GM12874 (cell line): ENCODE results near the gene SAA2.

Source experiments
- CTCF ChIP-seq: IDR thresholded peaks from 2 replicates; pipeline ENCODE4 v1.5.1; 2011; ENCODE audit warnings: low read depth, mild to moderate bottlenecking, control low read depth, low read length, moderate library complexity; ENCODE audit not compliant: insufficient read depth

SAA2 gene

GRCh38 chr11:18277565-18278271 lies 29.2 kb upstream of the SAA2 start:
- no peak for TF ChIP-seq CTCF

GRCh38 chr11:18271206-18271605 lies 22.7 kb upstream of the SAA2 start:
- TF ChIP-seq CTCF = no peak

GRCh38 chr11:18270102-18270501 lies 21.6 kb upstream of the SAA2 start:
- TF ChIP-seq CTCF = no peak

- no peak for TF ChIP-seq CTCF
Observed at GRCh38 chr11:18265949-18266348, 17.5 kb upstream of the SAA2 start, which contains the start of gene SAA1. Gene SAA1, plus strand, starts transcription at chr11:18266264. Its CDS starts 624 bp downstream, at chr11:18266888.

- no peak for TF ChIP-seq CTCF
Observed at GRCh38 chr11:18264677-18265555, 16.4 kb upstream of the SAA2 start.

GRCh38 chr11:18264035-18264434 lies 15.6 kb upstream of the SAA2 start:
- no peak for TF ChIP-seq CTCF

- TF ChIP-seq CTCF = no peak
Observed at GRCh38 chr11:18261721-18262120, 13.3 kb upstream of the SAA2 start.
